GM15510 (cell line): Measurements from ENCODE around the gene CEP83.

Experiments
- POLR2A ChIP-seq: IDR thresholded peaks from 3 replicates; pipeline ENCODE4 v1.6.1; 2011; ENCODE audit warnings: borderline replicate concordance; ENCODE audit not compliant: insufficient read length; ENCODE audit errors: extremely low read depth

Gene CEP83, protein sequence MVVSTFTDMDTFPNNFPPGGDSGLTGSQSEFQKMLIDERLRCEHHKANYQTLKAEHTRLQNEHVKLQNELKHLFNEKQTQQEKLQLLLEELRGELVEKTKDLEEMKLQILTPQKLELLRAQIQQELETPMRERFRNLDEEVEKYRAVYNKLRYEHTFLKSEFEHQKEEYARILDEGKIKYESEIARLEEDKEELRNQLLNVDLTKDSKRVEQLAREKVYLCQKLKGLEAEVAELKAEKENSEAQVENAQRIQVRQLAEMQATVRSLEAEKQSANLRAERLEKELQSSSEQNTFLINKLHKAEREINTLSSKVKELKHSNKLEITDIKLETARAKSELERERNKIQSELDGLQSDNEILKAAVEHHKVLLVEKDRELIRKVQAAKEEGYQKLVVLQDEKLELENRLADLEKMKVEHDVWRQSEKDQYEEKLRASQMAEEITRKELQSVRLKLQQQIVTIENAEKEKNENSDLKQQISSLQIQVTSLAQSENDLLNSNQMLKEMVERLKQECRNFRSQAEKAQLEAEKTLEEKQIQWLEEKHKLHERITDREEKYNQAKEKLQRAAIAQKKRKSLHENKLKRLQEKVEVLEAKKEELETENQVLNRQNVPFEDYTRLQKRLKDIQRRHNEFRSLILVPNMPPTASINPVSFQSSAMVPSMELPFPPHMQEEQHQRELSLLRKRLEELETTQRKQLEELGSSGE

DNA sequence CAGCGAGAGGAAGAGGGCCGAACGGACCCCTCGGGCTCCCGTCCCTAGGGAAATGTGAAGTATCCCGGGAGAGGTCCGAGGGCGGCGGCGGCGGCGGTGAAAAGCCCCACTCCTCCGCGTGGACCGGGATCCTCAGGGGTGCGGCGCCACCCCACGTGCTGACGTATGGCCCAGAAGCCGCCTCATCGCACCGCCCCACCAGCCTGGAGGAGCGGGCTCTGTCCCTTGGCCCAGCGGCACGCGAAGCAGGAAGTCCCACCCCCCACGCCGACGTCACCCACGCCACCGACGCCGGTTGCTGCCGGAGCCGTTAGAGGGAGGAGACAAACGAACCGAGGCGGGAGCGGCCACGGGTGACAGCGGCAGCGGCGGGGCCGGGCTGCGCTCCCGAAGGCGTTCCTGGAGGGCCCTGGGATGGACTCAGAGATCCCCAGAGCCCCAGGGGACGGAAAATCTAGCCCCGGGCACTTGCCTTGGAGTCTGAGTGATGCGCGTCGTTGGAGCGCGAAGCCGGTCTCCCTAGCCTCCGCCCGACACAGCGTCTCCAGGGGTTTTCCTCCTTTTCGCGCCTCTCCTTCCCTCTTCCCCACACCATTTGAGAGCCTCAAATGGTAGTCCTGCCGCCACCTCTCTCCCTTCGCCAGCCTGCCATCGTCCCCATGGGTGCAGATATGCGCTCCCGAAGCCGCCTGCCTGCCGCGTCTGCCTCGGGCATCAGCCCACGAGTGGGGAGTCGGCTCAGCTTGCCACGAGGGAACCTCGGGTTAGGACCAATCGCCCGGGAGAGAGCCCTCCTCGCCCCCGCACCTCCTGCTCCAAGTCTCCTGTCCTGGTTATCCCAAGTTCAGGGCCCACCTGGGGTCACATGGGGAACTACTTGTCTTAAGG lies at the start of gene CEP83:
Gene CEP83, minus strand, starts transcription at position 140 of the 888 bp plus-strand sequence. CDS start 47,377 bp downstream, outside the sequence.
- TF ChIP-seq POLR2A, result peak; percentile 93

DNA sequence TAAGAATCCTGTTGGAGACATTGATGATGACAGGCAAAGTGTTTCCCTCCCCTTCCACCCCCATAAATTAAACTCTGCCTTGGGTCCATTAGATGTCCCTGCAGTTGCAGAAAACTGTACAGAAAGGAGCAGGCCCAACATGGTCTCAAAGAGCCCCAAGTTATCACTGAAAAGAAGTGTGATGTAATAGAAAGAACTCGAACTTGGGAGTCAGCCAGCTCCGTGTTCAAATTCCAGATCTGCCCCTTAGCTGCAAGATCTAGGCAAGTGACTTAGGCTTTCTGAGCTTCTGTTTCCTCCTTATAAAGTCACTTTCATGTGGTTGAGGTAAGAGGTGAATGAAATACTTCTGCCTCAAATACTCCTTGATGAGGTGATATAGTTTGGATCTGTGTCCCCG lies 49.6 kb upstream of the CEP83 start:
- no peak for TF ChIP-seq POLR2A

DNA sequence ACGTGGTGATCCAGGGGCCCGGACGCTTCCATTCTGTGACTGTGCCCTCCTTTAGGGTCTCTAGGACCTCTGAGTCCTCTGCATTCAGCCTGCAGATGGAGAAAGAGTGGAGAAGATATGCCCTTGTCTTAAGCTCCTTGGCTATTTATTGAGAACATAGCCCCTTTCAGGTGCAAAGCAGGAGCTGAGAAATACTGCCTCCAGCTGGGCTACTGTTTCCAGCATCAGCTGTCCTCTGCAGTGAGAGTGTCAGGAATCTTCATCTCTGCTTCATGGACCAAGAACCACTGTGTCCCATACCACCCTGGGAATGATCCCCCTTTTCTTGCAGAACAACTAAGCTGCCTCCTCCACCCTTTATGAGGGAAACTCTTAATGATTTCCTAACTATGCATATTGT lies 47.8 kb upstream of the CEP83 start:
- TF ChIP-seq POLR2A, result no peak

DNA sequence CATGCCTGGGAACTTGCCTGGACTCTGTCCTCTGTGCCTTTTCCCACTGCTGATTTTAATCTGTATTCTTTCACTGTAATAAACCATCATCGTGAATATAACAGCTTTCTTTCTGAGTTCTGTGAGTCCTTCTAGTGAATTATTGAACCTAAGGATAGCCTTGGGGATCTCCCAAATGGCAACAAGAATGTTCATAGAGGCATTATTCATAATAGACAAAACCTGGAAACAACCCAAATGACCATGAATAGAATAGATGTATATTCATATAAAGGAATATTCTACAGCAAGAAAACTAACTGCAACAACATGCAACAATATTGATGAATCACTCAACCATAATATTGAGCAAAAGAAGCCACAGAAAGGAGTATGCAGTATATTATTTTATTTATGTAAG lies 44.7 kb upstream of the CEP83 start:
- no peak for TF ChIP-seq POLR2A

DNA sequence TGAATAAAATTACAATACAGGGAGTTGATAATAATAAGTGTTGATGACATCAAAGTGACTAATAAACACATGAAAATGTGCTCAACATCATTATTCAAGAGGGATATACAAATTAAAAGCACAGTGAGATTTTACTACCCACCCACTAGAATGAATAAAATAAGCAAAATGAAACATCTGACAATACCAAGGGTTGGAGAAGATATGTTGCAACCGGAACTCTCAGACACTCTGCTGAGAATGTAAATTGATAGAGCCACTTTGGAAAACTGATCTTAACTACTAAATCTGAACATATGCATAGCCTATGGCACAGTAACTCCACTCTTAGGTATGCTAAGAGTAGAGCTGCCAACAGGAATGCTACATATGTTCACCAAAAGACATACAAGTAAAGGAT lies 44.0 kb upstream of the CEP83 start:
- no peak for TF ChIP-seq POLR2A

DNA sequence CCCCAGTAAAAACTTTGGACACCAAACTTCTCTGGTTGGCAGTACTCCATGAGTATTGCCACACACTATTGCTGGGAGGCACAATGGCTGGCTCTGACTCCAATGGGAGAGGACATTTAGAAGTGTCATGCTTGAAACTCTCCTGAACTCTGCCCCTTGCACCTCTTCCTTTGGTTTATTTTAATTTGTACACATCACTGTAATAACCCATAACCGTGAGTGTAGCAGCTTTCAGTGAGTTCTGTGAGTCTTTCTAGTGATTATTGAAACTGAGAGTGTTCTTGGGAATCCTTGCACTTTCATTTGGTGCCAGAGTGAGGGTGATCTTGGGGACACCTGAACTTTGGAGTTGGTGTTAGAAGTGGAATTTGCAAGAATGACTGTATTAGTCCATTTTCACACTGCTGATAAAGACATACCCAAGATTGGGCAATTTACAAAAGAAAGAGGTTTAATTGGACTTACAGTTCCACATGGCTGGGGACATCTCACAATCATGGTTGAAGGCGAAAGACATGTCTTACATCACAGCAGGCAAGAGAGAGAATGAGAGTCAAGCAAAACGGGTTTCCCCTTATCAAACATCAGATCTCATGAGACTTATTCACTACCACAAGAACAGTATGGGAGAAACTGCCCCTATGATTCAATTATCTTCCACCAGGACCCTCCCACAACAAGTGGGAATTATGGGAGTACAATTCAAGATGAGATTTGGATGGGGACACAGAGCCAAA lies 41.3 kb upstream of the CEP83 start:
- TF ChIP-seq POLR2A, result no peak

DNA sequence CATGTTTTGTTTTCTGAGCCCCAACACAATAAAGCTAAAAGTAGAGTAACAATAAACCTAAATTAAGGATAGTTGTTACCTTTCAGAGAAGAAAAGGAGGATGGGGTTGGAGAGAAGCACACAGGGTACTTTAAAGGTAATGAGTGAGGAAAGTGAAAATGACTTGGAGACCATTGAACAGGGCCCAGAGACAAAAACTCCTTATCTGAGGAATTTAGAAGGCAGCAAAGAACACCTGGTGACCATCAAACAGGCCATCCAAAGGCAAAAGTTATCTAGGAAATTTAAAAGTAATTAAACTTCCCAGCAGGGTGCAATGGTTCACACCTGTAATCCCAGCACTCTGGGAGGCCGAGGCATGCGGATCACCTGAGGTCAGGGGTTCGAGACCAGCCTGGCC lies 39.0 kb upstream of the CEP83 start:
- TF ChIP-seq POLR2A, result no peak

DNA sequence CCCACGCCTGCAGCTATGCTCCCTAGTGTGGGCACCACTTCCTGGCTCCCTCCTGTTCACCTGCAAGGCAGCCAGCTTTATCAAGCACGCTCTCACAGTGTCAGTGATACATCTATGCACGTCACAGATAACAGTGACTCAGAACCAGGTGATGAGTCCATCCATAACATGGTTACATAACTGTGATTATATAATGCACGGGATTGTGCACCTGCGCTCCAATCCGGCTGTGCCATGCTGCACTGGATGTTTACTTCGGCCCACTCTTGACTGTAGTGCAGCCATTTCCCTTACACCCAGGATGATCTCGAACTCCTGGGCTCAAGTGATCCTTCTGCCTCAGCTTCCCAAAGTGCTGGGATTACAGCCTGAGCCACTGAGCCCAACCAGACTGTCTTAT lies 38.4 kb upstream of the CEP83 start:
- no peak for TF ChIP-seq POLR2A

DNA sequence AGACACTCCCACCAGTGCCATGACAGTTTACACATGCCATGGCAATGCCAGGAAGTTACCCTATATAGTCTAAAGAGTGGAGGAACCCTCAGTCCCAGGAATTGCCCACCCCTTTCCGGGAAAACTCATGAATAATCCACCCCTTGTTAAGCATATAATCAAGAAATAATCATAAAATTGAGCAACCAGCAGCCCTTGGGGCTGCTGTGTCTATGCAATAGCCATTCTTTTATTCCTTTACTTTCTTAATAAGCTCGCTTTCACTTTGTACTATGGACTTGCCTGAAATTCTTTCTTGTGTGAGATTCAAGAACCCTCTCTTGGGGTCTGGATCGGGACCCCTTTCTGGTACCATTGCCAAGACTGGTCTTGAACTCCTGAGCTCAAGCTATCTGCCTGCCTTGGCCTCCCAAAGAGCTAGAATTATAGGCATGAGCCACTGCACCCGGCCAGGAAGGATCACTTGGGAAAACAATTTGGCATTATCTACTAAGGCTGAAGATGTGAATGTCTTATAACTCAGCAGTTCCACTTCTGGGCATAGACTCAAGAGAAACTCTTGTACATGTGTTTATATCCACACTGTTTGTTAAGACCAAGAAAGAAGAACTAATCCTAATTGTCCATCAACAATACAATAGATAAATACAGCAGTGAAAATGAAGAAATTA lies 35.9 kb upstream of the CEP83 start:
- TF ChIP-seq POLR2A, result no peak

DNA sequence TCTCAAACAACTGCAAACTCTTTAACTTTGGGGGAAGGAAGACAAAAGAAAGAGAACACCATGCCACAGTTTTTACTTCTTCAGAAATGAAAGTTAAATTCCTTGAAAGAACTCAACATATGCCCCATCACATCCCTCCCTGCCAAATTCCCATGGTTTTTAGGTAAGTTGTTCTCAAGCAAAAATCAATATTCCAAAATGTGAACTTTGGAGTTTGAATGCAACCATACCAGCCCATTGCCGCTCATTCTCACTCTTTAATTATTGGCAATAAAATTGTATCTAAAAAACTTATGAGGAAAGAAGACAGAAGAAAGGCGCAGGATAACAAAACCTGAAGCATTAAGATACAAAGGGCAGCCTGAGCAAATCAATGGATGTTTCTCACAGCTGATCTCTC lies 31.8 kb upstream of the CEP83 start:
- TF ChIP-seq POLR2A, result no peak

DNA sequence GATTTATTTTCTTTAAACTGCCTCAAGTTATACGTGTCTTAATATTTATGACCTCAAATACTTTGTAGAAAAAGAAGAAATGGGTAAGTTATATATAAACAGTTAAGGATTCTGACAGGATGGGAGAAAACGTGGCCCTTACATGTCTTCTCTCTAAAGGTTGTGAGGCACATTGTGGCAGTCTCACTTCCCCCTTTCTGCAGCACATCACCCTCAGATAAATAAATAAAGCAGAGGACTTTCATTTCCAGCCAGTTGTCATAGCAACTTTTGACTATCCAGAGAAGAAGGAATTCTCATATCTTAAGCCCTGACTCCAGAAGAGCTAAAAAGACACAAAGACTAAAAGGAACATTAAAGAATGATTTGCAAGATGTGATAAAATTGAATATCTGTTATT lies 28.8 kb upstream of the CEP83 start:
- TF ChIP-seq POLR2A, result no peak

DNA sequence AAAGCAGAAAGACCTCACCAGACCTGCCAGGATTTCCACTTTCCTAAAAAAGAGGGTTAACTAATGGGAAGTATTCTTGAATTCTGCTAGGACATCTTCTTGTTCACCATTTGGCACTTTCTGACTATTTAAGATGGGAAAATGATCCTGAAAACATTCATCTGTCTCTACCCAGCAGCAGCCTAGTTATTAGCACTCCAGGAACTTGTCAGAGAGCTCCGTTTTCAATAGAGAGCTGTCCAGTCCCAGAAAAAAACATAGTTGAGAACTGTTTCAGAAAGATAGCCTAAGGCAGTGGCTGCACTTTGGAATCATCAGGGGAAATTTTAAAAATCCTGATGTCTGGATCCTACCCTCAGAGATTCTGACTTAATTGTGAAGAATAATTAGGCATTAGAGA lies 22.1 kb upstream of the CEP83 start:
- no peak for TF ChIP-seq POLR2A

DNA sequence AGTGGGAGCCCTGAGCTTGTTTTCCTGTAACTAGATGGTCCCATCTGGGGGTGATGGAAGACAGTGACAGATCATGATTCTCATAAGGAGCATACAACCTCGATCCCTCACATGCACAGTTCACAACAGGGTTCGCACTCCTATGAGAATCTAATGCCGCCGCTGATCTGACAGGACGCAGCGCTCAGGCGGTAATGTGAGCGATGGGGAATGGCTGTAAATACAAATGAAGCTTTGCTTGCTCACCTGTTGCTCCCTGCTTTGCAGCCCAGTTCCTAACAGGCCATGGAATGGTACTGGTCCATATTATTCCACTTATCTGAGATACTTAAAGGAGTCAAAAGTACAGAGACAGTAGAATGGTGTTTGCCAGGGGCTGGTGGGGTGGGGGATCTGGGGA lies 9.9 kb upstream of the CEP83 start:
- no peak for TF ChIP-seq POLR2A

DNA sequence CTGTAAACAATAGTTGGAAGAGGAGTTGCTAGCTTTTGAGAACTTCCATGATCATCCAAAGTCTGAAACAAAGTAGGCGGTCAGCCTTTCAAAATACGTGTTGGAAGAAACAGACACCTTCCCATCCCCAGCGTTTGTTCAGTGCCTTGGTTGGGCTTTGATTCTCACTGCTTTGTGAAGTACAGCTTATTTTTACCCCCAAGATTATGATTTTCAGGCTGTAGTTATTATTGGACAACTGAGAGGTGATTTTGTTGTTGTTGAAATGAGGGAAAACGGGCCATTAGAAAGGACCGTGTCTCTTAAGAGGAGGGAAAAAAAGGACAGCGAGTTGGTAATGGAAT lies 921 bp upstream of the CEP83 start:
- no peak for TF ChIP-seq POLR2A
